ENCODE measurements around the gene SYNPR.

- TF ChIP-seq CTCF (IDR thresholded peaks at IDR 0.05; ENCODE audit: borderline replicate concordance, extremely low read depth, low read length, poor library complexity, severe bottlenecking), result no peak
- no peak for TF ChIP-seq EZH2 (IDR thresholded peaks at IDR 0.05; ENCODE audit: borderline replicate concordance, low read depth, low read length, severe bottlenecking)
Observed at GRCh38 chr3:63365671-63366070, 87.6 kb downstream of the SYNPR start.
